Stimulated activated CD8-positive, alpha-beta memory T cell treated with anti-CD3 and anti-CD28 coated beads, Interleukin-4, amount 100 ng/mL, for 48 hours (primary cell): Measurements from ENCODE around the gene RPS6KA4.

Experiments
- DNase-seq: peaks from one replicate; pipeline ENCODE4 v3.0.0-alpha.2; 2020

The RPS6KA4 gene

DNA sequence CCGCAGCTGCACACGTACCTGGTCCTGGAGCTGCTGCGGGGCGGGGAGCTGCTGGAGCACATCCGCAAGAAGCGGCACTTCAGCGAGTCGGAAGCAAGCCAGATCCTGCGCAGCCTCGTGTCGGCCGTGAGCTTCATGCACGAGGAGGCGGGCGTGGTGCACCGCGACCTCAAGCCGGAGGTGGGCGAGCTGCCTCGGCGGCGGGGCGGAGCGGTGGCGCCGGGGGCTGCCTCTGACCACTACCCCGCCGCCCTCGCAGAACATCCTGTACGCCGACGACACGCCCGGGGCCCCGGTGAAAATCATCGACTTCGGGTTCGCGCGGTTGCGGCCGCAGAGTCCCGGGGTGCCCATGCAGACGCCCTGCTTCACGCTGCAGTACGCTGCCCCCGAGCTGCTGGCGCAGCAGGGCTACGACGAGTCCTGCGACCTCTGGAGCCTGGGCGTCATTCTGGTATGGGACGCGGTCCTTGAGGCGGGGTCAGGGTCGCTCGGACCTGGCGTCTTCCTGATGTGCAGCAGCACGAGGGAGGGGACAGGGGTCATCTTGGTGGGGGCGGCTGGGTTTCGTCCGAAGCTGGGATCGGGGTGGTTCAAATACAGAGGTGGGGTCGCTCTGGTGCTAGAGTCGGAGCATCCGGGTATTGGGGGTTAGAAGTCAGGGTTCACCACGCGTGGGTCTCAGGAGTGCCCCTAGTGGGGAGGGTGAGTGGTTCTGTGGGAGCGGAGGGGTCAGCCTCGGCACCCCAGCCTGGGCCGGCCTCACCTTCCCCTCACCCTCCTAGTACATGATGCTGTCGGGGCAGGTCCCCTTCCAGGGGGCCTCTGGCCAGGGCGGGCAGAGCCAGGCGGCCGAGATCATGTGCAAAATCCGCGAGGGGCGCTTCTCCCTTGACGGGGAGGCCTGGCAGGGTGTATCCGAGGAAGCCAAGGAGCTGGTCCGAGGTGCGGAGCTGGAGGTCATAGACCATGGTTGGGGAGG is 10.8 kb downstream of the RPS6KA4 start:
- DNase-seq: no peak

GRCh38 chr11:64371201-64371600 is 12.2 kb downstream of the RPS6KA4 start:
- DNase-seq: no peak

DNA sequence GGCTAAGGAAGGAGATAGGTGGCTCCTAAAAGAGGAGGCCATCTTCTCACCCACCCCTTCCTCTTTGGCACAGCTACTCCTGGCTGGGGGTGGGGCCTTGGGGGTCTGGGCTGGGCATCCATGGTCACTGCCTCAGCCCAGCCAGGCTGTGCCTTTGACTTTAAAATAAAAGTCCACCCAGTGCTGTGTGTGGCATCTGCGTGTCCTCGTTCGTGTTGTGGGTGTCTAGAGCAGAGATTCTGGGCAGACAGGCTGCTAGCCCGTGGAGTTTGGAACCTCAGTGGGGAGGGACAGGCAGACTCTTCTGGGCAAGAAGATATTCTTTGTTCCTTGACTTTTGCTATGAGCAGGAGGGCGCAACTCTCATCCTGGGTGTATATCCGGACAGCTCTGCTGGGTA is 13.1 kb downstream of the RPS6KA4 start:
- no peak for DNase-seq

DNA sequence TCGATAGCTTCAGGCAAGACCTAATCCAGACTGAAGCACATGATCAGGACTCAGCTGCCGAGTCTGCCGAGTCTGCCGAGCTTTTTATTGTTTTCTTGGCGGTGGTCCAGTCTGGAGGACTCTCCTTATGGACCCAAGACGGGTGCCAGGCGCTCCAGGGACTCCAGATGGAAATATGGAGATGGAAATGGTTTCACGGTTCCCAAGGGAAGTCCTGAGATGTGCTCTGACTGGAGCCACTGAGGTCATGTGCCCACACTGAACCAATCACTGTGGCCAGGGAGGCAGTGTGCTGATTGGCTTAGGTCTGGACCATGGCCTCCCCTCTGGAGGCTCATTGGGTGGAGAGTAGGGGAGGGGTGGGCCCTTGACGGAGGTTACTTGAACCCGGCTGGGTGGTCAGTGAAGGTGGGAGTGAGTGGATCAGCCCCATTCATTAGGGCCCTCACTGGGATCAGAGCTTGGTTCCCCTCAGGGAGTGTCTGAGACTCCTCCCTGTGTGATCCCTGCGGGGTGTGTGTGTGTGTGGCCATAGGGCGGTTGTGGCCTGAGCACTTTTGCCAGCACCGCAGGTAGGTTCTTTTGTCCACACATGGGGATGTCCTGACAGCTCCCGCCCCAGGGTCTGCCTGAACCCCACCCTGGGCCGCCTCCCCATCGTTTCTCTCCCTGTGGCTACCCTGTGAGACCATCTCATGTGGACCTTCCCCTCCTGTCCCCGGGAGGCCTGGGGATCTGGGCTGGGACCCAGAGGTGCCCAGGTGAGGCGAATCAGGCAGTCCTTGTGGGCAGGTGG is 14.0 kb downstream of the RPS6KA4 start:
- no peak for DNase-seq

DNA sequence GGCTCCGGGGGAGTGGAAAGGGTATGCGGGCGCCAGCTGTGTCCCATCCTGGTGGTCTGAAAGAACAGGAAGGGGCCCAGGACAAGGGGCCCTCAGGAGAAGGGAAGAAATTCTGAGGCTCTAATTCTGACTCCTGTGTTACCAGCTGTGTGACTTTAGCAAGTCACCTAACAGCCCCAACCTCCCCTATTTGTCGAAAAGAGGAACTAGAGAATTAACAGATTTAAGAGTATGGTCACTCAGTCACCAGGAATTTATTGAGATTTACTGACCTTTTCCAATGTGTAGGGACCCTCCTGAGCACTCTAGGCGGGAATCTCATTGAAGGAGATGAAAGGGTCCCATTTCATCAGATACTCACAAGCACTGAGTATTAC is 14.6 kb downstream of the RPS6KA4 start:
- no peak for DNase-seq

- no peak for DNase-seq
Observed at GRCh38 chr11:64376071-64376470, 17.1 kb downstream of the RPS6KA4 start.

- no peak for DNase-seq
Observed at GRCh38 chr11:64378335-64378880, 19.4 kb downstream of the RPS6KA4 start.

DNA sequence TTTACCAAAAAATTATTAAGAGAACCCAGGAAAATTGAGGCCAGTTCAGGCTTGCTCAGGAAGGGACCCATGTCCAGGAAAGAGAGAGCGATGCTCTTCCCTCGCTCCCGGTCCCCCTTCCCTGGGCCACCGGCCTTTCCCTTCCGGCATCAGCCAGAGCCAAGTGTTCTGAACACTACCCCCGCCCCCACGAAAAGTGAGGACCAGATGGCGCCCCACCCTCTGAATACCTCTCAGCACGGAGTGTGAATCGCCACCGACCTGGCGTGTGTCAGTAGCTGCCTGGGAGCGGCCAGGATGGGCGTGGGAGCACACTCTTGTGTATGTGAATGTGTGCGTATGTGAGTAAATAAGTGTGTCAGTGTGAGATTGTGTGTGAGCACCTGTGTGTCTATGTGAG is 20.2 kb downstream of the RPS6KA4 start:
- DNase-seq: no peak

DNA sequence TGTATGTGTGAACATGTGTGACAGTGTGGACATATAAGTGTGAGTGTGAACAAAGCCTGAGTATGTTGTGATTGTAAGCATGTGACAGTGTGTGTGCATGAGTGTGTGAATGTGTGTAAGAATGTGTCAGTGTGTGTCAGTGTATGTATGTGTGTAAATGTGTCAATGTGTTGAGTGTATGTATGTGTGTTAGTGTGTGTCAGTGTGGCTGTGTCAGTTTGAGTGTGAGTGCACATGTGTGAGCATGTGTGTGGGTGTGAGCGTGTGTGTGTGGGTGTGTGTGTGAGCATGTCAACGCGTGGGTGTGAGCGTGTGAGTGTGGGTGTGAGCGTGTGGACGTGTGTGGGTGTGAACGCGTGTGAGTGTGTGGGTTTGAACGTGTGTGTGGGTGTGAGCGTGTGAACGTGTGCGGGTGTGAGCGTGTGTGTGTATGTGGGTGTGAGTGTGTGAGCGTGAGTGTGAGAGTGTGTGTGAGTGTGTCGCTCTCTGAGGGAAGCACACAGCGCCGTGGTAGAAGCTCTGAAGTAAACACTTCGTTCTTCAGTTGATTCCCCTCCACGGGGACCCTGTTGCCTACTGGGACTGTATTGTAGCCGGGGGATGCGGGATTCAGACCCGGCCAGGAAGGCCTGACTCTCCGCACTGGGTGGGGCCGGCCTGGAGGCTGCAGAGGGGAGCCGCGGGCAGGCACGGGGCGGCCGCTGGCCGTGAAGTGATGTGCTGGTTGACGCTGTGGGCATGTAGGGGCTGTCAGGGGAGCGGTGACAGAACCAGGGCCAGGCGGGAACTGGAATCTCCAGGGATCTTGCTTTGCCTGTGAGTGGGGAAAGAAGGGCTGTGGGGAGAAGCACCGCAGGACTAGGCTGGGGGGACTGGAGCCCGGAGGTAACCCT is 21.1 kb downstream of the RPS6KA4 start:
- no peak for DNase-seq

GRCh38 chr11:64381350-64381749 is 22.4 kb downstream of the RPS6KA4 start:
- DNase-seq: no peak

DNA sequence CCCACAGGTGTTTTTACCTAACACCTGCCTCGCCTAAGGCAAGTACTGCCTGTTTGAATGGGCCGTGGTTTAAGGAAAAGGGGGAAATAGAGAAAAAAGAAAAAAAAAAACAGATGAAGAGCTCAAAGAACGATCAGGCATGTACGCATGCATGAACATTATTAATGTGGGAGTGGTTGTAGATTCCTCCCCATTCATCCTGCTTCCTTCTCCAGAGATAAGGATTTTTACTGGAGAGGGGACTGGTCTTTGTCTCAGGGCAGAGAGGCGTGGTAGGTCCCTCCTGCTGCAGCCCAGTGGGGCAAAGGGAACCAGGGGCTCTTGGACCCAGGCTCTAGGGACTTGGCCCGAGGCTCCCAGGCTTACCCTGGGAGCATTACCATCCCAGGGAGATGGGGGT is 23.1 kb downstream of the RPS6KA4 start:
- DNase-seq: no peak

DNA sequence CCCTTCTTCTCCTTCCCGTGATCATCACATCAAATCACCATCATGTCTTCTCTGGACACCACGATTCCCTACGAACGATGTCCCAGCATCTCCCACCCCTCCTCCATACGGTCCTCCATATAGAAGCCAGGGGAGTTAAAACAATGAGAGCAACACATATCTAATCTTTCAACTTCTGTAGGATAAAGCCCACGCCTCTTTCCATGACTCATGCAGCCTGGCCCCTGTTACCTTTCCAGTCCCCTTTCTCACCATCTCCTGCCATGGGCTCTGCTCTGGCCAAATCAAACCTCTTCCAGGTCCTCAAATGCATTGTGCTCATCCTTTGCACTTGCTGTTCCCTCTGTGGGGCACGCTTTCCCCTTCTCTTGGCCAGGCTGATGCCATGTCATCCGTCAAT is 23.6 kb downstream of the RPS6KA4 start:
- no peak for DNase-seq

- DNase-seq: no peak
Observed at GRCh38 chr11:64383580-64383979, 24.6 kb downstream of the RPS6KA4 start.

DNA sequence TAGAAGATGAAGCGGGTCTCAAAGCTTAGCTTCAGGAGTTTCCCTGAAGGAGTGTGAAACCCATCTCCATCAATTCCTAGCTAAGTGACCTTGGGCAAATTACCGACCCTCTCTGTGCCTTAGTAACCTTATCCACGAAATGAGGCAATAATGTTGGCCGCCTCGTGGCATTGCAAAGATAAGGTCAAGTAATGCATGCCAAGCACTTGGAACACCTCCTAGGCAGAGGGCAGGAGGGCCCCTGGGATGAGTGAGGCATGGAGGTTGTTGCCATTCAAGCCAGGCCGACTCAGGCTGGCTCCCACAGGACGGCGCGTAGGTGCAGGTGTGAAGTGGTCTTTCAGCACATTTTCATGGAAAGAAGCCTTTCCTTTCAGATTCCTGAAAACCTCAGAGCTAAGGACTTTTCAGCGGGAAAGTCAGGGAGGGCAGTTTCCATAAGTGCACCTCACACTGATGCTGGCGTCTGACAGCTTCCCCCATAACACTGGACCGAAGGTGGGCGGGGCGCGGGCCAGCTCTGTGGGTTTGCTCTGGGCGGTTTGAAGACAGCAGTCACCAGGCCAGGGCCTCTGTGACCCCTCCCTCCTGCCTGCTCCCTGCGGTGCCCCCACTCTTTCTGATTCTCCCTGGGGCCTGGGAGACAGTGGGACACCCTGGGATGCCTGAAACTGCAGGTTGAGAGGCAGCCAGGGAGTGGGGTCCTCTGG is 25.2 kb downstream of the RPS6KA4 start:
- no peak for DNase-seq

DNA sequence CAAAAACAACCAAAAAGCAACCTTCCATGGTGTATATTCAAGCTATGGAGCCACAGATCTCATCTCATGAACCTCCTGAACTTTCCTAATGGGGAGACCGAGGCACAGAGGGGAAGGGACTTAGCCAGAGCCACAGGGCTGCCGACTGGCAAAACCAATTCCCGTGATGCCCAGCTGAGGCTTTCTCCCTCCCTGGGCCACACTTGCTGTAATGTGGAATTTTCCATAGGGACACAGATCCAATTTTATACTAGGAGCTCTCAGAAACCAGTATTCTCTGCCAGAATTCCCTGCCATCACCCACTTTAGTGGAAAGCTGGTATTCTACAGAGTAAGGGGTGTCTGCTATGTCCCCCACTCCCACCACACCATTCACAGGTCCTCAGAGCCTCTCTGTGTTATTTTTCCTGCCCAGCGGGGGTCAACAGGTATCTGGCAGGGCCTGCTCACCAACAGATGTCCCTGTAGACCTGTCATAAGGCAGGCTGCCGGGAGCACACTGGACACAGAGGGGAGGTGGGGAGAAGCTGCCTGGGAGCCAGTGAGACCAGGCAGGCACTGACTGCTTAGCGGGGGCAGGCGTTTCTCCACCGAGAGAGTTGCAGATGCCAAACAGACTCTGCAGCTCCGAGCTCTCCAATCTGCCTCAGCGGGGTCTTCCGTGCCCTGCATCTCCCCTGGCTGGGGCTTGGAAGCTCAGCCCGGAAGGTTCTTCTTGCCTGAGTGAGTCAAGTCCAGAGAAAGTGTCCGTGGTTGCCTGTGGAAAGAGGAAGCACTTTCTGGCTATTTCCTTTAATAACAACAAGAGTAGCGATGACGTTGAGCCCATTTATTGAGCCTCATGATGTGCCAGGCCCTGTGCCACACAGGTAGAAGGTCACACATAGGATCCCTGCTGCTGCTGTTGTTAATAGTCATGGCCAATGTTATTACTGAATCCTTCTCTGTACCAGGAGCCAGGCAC is 26.3 kb downstream of the RPS6KA4 start:
- no peak for DNase-seq

DNA sequence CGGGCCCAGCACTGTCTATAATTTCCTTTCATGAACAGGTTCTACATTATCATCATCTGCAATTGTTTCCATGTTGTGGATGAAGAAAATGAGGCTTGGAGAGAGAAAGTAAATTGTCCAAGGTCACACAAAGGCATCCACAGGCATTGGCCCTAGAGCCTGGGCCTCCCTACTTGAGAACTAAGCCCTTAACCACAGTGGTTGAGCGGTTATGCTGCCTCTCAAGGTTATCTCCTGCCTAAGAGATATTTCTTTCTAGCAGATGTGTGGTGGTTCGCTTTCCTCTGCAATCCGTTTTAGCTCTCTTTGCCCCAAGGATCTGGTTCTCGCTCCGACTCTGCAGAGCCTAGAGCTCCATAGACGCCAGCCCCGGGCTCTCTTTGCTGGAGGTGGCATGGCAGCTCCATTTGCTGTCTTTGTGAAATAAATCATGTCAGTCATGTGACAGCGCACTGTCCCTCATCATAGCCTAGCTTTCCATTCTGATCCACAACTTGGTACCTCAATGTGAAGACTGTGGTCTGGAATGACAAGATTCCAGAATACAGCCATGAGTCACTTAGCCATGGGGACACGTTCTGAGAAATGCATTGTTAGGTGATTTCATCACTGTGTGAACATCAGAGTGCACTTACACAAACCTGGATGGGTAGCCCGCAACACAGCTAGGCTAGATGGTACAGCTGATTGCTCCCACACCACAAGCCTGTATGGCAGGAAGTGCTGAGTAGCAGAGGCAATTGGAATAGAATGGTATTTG is 27.2 kb downstream of the RPS6KA4 start:
- no peak for DNase-seq

GRCh38 chr11:64387916-64388315 is 29.0 kb downstream of the RPS6KA4 start:
- DNase-seq: no peak

- no peak for DNase-seq
Observed at GRCh38 chr11:64388894-64389293, 29.9 kb downstream of the RPS6KA4 start.

DNA sequence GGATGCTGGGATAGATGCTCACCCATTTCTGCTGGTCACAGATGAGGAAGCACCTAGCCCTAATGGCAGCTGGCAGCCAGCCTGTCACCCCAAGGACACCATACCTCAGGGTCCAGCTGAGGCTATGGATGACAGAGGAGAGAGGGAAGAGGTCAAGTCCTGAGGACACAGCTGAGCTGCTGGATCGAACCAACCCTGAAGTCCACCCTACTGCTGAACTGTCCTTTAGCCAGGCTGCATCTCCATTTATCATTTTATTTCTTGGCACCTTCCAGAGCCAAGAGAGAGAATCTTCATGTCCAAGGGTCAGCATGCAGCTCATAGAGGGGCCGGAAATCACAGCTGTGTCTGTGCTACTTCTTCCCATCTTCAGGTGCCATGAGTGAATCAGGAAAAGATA is 30.9 kb downstream of the RPS6KA4 start:
- no peak for DNase-seq

DNA sequence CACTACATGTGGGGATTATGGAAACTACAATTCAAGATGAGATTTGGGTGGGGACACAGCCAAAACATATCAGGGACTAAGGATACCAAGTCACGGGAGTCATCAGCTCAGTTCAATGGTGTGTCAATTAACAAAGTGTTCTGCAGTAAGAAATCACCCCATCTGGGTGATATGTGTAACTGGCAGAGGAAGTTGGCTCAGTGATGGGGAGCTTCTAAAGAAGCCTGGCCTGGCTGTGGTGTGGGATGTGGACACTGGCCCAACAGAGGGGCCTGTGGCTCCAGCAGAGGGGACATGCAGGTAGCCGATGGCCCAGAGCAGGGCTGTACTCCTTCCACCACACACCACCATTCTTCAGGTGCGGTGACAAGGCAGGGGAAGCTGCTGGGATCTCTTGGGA is 31.6 kb downstream of the RPS6KA4 start:
- no peak for DNase-seq
